ENCODE measurements around the gene GORAB. TPM values are rescaled to one million over a fixed set of nuclear protein-coding genes. Genes with fewer than 3 reads are reported as not detected.

Gene GORAB
- total RNA-seq, 4 donors from 2014 or later, result 6.2 to 14.0 (median 8.5) TPM

- DNase-seq (ENCODE audit: low spot score) (no peak), ATAC-seq (ENCODE audit: low FRiP score) (no peak)
- TF ChIP-seq CTCF (IDR thresholded peaks at IDR 0.05), result no peak
Measured at GRCh38 chr1:170521818-170522217, 10.1 kb upstream of the GORAB start.

GRCh38 chr1:170530972-170531757, 801 bp upstream of the GORAB start:
- no peak for DNase-seq (ENCODE audit: low spot score)
- peak; percentile 22 for ATAC-seq (ENCODE audit: low FRiP score)
- no peak for TF ChIP-seq CTCF (IDR thresholded peaks at IDR 0.05)

GRCh38 chr1:170533298-170533697, 1.3 kb downstream of the GORAB start:
- DNase-seq (ENCODE audit: low spot score) (no peak), ATAC-seq (ENCODE audit: low FRiP score) (no peak)
- TF ChIP-seq CTCF (IDR thresholded peaks at IDR 0.05), result no peak

- no peak for DNase-seq (ENCODE audit: low spot score)
- no peak for TF ChIP-seq CTCF (IDR thresholded peaks at IDR 0.05)
- ATAC-seq (ENCODE audit: low FRiP score), result no peak
Measured at GRCh38 chr1:170534626-170535147, 2.7 kb downstream of the GORAB start.

GRCh38 chr1:170535418-170535817, 3.5 kb downstream of the GORAB start:
- no peak for TF ChIP-seq CTCF (IDR thresholded peaks at IDR 0.05)
- no peak for DNase-seq (ENCODE audit: low spot score)
- no peak for ATAC-seq (ENCODE audit: low FRiP score)

GRCh38 chr1:170536924-170537551, 5.1 kb downstream of the GORAB start:
- no peak for TF ChIP-seq CTCF (IDR thresholded peaks at IDR 0.05)
- DNase-seq (ENCODE audit: low spot score) (no peak), ATAC-seq (ENCODE audit: low FRiP score) (no peak)
